Cardiac muscle cell (in vitro differentiated cells and primary cell): ENCODE results near the gene DDI2. TPM values are rescaled to one million over a fixed set of nuclear protein-coding genes. Genes with fewer than 3 reads are reported as not detected.

Source experiments
- DNase-seq, 2 donors: peaks; one replicate each; pipeline versions ENCODE4 v3.0.0 to v3.0.0-alpha.2; 2010 to 2017; ENCODE audit warnings: low read depth in 1 of 2, low spot score in 1 of 2
- H3K27ac ChIP-seq: fragments of 200-600 bp; sonication (generic); 2 replicates; pipeline ENCODE4 v1.5.1; 2016
- H3K27me3 ChIP-seq: fragments of 200-600 bp; sonication (generic); 2 replicates; pipeline ENCODE4 v1.6.0; 2016; ENCODE audit warnings: control low read depth
- H3K36me3 ChIP-seq: fragments of 200-600 bp; sonication (generic); 2 replicates; pipeline ENCODE4 v1.5.1; 2016; ENCODE audit warnings: control low read depth
- H3K4me1 ChIP-seq: fragments of 200-600 bp; sonication (generic); 2 replicates; pipeline ENCODE4 v1.8.1; 2017; ENCODE audit warnings: low read depth, mild to moderate bottlenecking, mixed run types
- H3K4me3 ChIP-seq: fragments of 200-600 bp; sonication (generic); 2 replicates; pipeline ENCODE4 v1.5.1; 2016; ENCODE audit warnings: mild to moderate bottlenecking
- H3K9me3 ChIP-seq: fragments of 200-600 bp; sonication (generic); 2 replicates; pipeline ENCODE4 v1.5.1; 2017; ENCODE audit warnings: low read depth, mild to moderate bottlenecking, control low read depth
- CTCF ChIP-seq: IDR thresholded peaks from 2 replicates; pipeline ENCODE4 v1.5.1; 2012; ENCODE audit warnings: low read depth, mild to moderate bottlenecking, low read length
- polyA plus RNA-seq: library from polyadenylated mRNA; unstranded; fragments of >200 nt; fragmentation: Nextera tagmentation; extraction: Ambion mirVana; gene quantifications from 2 replicates; pipeline ENCODE4 v1.2.1, GENCODE V29; 2016
- total RNA-seq: library from RNA; depleted of rRNA; stranded (reverse); fragments of >200 nt; gene quantifications from 2 replicates; pipeline ENCODE4 v1.2.3, GENCODE V29; 2016

The DDI2 gene
- total and polyA plus RNA-seq, 2 experiments from 2014 or later: 7.4 to 26.8 TPM

- TF ChIP-seq CTCF: no peak
- H3K27me3 ChIP-seq: no peaks in the 10 kb centered on the region
- H3K36me3 ChIP-seq: peaks cover 2% of the 10 kb centered on the region
- peak in 1 of 2 donors; percentile 46 for DNase-seq
- H3K9me3 ChIP-seq: no peaks in the 10 kb centered on the region
- H3K4me1 ChIP-seq: peaks cover 33% of the 10 kb centered on the region
- H3K27ac ChIP-seq: no peak overlapping the region
- H3K4me3 ChIP-seq: no peak overlapping the region
Observed at GRCh38 chr1:15621975-15622374, 4.7 kb downstream of the DDI2 start.

- Histone ChIP-seq H3K4me1 (peaks cover 33% of the 10 kb centered on the region), H3K4me3 (no peak overlapping the region), H3K9me3 (no peaks in the 10 kb centered on the region), H3K27ac (no peak overlapping the region), H3K27me3 (no peaks in the 10 kb centered on the region), H3K36me3 (peaks cover 3% of the 10 kb centered on the region)
- DNase-seq: no peak
- no peak for TF ChIP-seq CTCF
Observed at GRCh38 chr1:15622712-15623373, 5.6 kb downstream of the DDI2 start.

GRCh38 chr1:15623435-15623834, 6.2 kb downstream of the DDI2 start:
- peaks cover 9% of the 10 kb centered on the region for H3K36me3 ChIP-seq
- no peak for TF ChIP-seq CTCF
- H3K27me3 ChIP-seq: no peaks in the 10 kb centered on the region
- DNase-seq: no peak
- H3K4me3 ChIP-seq: no peak overlapping the region
- no peaks in the 10 kb centered on the region for H3K9me3 ChIP-seq
- H3K27ac ChIP-seq: no peak overlapping the region
- H3K4me1 ChIP-seq: peaks cover 31% of the 10 kb centered on the region

- Histone ChIP-seq H3K9me3 (no peaks in the 10 kb centered on the region), H3K27me3 (no peaks in the 10 kb centered on the region), H3K4me1 (peaks cover 24% of the 10 kb centered on the region), H3K4me3 (no peak overlapping the region), H3K27ac (no peak overlapping the region), H3K36me3 (peaks cover 10% of the 10 kb centered on the region)
- DNase-seq: no peak
- no peak for TF ChIP-seq CTCF
Observed at GRCh38 chr1:15624133-15624714, 7.0 kb downstream of the DDI2 start.

GRCh38 chr1:15625056-15625917, 8.0 kb downstream of the DDI2 start:
- no peak for TF ChIP-seq CTCF
- no peaks in the 10 kb centered on the region for H3K27me3 ChIP-seq
- no peak for DNase-seq
- no peak overlapping the region for H3K4me3 ChIP-seq
- peak overlapping the region; percentile 28 for H3K27ac ChIP-seq
- H3K36me3 ChIP-seq: peaks cover 14% of the 10 kb centered on the region
- H3K9me3 ChIP-seq: no peaks in the 10 kb centered on the region
- peaks cover 16% of the 10 kb centered on the region for H3K4me1 ChIP-seq
